ENCODE results near the gene TAS2R14.

GRCh38 chr12:10974965-10975364 lies 35.9 kb upstream of the TAS2R14 start:
- TF ChIP-seq CTCF (IDR thresholded peaks at IDR 0.05 in 8 of 11, conservative IDR thresholded peaks at IDR 0.05 in 3 of 11) (no peak), POLR2A (IDR thresholded peaks at IDR 0.05) (no peak)
